EL (cell line): ENCODE results near the gene SOD2.
"Not testable (repeated sequence)": the region's sequence is repeated elsewhere in the genome, so short reads cannot be mapped to it uniquely, and the experiment has no call there.

Experiments
- DNase-seq: peaks from one replicate; pipeline ENCODE4 v3.0.0-alpha.2; 2016

SOD2 gene

DNA sequence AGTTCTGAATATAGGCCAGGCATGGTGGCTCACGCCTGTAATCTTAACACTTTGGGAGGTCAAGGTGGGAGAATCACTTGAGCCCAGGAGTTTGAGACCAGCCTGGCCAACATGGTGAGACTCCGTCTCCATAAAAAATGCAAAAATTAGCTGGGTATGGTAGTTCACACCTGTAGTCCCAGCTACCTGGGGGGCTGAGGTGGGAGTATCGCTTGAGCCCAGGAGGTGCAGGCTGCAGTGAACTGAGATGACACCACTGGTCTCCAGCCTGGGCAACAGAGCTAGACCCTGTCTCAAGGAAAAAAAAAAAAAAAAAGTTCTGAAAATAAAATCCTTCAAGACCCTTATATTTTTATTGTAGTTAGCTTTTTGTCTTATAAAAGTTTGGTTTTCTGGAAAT is 22.6 kb upstream of the SOD2 start:
- DNase-seq = no peak

DNA sequence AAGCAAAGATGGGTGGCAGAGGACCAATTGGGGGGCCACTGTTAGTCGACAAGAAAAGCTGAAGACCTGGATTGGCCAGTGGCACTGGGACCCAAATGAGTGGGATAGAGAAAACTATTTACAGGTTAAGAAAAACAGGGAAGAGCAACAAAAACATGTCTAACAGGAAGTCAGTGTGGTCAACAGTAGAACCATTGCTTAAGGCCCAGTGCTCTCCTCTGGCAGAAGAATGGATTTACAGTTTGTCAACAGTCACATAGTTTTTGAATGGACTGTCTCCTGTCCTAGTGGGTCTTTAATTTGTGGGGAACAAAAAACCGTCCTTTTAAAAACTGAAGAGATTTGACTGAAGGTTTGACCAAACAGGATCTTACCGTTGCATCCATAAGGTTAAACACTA is 22.1 kb upstream of the SOD2 start:
- no peak for DNase-seq

DNA sequence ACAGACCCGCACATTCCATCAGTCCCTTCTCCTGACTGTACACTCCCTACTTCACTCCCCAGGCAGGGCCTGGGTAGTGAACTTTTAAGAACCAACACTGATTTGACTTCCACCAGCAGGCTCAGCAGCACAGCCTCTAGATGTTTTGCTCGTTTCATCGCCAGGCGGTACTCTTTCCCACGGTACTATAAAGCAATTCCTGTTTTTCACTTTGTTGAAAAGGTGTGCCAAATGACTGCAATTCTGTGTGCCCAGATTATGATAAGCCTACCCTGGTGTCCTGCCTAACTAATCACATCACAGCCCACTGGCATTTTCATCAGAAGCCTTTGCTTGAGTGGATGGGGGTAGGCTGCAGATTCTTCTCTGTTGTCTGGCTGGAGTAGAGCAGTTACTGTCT is 21.4 kb upstream of the SOD2 start:
- DNase-seq = no peak

DNA sequence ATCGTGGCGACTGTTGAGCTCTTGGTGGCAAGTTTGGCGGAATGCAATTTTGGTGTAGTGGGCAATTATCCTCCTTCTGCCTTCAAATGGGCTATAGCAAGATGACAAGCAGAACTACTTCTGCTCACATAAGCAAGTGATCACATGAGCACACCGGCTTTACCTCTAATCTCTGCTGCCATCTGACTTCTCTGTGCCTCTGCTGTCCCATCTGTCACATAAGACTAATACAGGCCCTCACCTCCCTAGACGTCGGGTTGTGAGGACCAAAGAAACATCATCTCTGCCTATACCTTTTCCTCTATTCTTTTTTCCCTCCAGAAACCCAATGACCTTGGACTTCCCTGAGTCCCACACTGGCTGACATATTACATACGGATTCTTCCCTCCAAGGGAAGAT is 20.9 kb upstream of the SOD2 start:
- DNase-seq = no peak

DNA sequence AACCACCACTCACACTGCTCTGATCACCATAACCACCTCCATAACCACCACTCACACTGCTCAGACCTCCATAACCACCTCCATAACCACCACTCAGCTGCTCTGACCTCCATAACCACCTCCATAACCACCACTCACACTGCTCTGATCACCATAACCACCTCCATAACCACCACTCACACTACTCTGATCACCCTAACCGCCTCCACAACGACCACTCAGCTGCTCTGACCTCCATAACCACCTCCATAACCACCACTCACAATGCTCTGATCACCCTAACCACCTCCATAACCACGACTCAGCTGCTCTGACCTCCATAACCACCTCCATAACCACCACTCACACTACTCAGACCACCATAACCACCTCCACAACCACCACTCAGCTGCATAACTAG is 19.3 kb upstream of the SOD2 start:
- DNase-seq = not testable (repeated sequence)

DNA sequence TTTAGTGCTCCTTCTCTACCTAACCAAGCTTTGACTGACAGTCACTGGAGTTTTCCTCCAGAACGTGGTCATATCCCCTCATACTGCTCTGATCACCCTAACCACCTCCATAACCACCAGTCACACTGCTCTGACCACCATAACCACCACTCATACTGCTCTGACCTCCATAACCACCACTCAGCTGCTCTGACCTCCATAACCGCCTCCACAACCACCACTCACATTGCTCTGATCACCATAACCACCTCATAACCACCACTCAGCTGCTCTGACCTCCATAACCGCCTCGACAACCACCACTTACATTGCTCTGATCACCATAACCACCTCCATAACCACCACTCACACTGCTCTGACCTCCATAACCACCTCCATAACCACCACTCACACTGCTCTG is 17.6 kb upstream of the SOD2 start:
- not testable (repeated sequence) for DNase-seq

DNA sequence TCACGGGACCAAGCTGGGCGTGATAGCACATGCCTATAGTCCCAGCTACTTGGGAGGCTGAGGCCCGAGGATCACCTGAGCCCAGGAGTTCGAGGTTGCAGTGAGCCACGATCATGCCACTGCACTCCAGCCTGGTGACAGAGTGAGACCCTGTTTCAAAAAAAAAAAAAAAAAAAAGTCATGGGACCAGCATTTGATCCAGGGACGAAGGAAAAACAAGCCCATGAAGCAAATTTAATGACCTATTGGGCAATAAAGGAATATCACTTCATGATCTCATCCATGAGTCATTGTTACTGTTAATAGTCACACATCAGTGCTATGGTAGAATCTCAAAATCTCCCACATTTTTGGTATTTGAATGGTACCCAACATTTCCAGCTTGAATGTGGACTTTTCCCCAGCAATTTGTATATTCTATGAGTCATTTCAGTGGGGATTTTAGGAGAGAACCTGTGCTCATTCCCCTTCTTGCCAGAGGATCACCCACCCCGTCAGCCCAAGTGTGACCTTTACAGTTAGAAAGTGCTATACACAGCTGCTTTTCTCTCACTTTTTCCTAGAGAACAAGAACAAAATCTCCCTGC is 8.5 kb upstream of the SOD2 start:
- peak; percentile 93 for DNase-seq

DNA sequence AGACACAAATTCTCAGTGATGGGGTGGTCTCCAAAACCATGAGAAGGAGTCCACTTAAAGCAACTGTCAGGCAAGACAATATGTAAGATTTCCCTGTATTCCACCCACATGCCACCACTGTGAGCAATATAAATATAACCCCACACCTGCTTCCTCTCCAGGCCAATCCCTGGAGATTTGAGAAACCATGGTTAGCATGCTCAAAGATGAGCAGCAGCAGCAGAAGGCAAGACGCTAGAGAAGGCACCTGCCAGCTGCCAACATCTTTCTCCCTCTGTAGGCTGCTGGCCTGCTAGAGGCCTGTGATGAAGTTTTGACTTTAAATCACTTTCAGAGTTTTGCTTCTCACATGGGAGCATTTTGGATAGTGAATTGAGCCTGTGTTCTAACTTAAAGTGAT is 7.9 kb upstream of the SOD2 start:
- no peak for DNase-seq

DNA sequence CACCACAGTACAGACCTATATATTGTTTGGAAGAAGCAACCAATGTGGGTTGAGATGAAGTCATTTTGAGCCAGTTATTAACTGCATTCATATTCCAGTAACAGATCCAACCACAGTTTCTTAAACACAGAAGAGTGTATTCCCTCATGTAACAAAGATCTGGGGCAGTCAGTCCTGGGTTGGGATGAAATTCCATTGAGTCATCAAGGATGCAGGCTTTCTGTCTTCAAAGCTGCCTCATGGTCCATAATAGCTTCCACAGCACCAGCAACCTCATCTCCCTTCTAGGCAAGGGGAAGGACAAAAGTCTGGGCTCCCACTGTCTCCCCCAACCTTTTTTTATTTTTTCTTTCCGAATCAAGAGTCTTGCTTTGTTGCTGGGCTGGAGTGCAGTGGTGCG is 2.9 kb upstream of the SOD2 start:
- DNase-seq = peak; percentile 69

DNA sequence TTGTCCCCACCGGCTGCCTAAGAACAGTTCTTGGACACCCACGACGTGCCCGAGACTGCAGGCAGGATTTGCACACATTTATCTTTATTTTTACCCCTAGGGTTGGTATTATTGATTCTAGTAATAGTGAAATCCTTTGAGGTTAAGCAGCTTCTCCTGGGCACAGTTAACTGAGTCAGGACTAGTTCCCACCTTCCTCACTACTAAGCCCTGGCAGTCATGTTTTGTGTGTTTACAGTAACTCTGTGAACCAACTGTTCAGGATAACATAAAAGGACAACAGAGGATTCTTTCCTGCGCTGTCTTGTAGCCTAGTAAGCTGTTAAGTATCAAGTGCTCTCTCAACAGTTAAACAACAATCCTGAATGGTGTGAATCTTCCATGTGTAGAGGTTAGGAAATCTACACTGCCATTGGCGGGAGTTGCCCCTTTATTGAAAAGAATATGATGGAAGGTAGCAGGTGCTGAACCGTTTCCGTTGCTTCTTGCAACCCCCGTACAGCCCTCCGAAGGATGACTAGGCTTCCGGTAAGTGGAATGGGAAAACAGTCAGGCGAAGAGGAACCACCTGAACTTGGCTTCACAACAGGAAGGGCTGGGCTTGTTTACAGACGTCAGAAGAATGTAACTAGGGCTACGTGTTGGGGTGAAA is 979 bp upstream of the SOD2 start:
- DNase-seq = no peak

DNA sequence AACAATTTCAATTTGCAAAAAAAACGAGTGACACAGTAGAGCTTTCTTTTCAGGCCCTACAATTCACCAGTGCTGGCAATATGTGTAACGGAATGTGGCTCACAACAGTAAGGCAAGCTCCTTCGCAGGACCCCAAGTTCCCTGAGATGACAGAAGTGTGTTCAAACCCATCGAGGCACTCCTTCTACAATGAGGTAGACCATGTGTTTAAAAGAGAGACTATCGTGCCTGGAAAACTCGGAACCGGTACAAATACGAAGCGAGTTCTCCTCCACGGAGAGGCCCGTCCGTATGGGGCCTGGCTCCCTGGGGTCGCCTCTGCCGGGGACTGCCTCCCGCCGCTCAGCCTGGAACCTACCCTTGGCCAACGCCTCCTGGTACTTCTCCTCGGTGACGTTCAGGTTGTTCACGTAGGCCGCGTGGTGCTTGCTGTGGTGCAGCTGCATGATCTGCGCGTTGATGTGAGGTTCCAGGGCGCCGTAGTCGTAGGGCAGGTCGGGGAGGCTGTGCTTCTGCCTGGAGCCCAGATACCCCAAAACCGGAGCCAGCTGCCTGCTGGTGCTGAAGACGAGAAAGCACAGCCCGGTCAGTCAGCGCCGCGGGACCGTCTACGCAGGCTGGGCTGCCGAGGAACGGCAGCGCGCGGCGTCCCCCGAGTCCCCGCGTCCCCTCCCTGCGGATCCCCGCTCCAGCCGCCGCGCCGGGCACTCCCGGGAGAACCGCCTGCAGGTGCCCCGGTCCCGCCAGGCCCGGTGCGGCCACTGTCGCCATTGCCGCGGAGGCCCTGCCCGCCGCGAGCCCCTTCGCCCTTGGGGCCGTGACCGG is 526 bp downstream of the SOD2 start:
- DNase-seq = peak; percentile 44

DNA sequence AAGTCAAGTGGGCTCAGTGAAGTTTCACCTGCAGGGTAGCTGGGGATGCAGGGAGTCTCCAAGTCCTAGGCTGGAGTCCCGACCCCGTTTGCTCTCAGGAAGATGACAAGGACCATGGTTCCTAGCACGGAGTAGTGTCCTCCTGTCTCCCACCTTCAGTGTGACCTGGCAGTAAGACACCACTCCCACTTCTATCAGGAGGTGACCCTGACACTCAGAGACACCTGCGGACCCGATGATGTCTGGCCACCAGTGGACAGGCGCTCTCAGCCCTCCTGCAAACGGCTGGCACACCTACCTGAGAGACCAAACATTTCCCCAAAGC is 1.1 kb downstream of the SOD2 start:
- DNase-seq = no peak

DNA sequence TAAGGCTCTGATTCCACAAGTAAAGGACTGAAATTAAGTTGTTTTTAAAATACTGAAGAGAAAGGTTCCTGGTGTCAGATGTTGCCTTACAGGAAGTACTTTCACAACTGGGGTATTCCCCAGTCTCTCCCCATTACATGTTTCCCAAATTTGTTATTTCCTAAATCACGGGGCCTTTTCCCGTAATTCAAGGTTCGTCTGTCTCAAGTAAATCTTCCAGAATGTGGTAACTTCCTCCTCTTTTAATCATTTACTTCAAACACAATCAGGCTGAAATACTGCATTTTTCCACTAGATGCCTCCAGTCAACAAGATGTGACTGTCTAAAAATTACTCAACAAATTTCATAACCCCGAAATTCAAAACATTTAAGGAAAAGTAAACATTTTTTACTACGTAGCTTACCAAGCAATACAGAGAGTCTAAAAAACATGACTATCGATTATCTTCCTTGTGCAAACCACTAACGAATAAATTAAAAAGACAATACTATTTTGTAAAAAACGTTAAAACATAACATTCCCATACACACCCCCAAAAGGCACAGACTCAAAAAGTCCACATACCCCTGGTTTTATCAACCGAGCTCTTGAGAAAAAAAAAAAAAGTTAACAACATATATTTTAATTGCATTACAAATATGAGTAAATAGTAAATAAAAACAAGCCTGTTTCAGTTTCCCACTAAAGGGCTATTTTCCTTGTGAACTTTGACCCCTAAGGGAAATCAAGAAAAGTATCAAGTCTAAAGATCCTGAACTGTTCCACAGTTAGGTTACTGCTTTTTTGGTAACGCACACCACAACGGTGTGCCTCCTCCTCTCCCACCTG is 1.7 kb downstream of the SOD2 start:
- DNase-seq = peak; percentile 83

DNA sequence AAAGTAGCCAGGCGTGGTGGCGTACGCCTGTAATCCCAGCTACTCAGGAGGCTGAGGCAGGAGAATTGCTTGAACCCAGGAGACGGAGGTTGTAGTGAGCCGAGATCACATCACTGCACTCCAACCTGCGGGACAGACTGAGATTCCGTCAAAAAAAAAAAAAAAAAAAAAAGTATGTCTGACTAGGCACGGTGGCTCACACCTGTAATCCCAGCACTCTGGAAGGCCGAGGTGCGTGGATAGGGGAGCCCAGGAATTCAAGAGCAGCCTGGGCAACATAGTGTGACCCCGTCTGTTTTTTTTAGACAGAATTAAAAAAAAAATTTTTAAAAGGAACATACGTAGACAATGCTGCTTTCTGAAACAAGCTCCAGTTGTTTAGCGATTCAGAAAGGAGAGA is 2.9 kb downstream of the SOD2 start:
- DNase-seq = not testable (repeated sequence)

DNA sequence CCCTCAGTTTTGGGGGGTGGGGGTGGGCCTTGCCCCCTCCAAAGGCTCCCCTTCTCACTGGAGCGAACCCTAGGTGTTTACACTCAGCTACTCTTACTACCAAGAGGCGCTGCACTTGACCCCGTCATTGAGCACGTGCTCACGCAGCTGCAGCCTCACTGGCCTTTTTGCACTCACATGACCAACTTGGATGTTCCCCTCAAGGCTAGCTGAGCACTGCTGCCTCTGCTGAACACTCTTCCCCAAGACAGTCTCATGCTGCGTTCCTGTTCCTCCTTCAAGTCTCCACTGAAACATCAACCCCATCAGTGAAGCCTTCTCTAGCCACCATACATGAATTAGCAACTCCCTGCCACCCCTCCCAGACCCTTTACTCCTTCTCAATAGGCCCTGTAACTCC is 4.0 kb downstream of the SOD2 start:
- DNase-seq = no peak

DNA sequence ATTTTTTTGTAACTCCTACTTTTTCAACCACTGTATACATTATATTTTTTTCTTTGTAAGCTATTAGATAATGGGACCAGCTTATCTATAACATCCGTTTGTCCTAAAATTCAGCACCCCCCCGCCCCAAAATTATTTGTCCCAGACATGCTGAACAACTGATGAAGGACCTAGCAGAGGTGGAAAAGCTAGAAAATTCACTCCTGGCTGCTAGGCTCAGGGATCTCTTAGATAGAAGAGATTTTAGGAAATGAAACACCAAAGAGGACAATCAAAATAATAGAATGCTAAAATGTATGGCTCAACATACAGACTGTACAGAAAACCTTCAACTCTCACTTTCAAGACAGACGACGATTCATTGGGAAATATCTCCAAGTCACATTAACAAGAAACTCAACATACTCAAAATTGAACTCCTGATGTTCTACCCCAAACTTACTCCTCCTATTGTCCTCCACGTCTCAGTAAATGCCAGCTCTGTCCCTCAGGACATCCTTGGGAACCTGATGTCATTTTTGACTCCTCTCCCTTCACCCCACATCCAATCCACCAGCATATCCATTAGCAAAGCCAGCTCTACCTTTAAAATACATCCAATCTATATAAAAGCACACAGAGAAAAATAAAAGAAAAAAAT is 4.7 kb downstream of the SOD2 start:
- DNase-seq = no peak

DNA sequence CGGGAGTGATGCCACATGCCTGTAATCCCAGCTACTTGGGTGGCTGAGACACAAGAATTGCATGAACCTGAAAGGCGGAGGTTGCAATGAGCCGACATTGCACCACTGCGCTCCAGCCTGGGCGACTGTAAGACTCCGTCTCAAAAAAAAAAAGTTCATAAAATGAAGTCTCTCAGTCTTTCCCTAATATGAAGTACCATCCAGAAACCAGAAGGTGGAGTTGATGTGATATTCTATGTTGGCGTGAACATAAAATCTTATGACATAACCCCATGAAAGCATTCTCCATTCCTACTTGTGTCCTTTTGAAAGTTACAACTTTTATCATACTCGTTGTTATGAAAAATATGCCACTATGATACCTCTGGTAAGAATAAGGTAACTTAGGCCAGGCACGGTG is 5.7 kb downstream of the SOD2 start:
- no peak for DNase-seq

DNA sequence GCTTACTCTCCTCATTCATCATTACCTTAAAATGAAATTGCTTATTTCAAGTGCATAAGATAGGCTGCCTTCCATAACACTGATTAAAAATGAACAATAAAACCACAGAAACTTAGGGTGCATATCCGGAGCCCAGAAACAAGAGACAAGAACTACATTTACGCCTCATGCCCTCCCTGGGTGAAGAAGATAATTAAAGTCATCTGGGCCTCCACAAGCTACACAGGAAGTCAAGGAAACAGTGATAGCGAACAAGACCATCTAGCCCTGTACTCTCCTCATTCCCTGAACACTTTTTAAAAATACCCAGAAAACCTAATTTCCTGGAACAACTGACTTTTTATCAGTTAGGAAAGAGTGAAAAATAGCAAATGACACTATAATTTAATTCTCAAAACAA is 6.3 kb downstream of the SOD2 start:
- DNase-seq = no peak

DNA sequence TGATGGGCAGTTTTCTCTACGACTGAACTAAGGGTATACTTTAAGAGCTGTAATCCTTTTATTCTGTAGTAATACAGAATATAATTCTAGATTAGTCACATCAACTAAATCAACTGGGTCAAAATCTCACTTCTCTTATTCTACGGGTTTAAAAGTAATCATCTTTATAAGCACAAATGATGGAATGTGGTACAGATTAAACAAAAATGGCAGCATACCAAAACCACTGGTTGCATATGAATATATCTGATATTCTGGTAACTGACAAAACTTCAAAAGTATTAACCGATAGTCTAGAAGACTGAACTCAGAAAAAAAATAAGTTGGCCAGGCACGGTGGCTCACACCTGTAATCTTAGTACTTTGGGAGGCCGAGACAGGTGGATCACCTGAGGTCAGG is 7.0 kb downstream of the SOD2 start:
- no peak for DNase-seq

DNA sequence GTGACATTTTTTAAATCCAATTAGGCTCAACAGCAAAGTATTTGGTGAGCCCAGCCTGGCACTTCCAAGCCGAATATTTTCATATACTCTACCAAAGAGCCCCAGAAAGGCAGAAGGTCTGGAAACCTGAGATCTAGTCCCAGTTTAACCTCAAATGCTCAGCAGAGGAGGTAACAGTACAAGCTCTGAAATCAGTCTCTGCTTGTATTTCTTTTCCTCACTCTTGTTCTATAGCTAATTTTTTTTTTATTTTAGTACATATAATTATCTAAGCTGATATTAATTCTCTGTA is 9.1 kb downstream of the SOD2 start:
- DNase-seq = no peak

DNA sequence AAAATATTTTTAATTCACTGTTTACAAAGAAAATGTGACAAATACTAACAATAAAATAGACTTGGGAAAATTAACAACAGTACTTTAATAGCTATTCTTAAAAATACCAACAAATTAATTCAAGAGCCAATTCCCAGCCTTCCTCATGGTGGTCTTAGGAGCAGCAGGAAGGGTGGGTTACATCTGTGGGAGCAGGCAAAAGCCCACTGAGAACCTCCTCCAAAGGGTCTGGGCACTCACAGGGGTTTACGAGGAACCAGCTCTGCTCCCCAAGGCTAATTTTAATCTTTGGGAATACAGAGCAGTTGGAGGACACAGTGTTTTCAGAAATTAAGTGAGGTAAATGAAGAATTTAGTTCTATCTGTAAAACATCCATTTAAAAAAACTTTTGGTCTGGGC is 10.2 kb downstream of the SOD2 start:
- no peak for DNase-seq

DNA sequence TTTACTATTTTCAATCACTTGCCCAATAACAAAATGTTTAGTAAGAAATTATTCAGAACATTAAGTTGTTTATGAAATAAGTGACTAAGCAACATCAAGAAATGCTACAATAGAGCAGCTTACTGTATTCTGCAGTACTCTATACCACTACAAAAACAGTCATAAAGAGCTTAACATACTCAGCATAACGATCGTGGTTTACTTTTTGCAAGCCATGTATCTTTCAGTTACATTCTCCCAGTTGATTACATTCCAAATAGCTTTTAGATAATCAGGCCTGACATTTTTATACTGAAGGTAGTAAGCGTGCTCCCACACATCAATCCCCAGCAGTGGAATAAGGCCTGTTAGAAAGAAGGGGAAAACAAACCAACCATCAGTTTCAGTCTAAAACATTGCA is 10.7 kb downstream of the SOD2 start:
- no peak for DNase-seq

DNA sequence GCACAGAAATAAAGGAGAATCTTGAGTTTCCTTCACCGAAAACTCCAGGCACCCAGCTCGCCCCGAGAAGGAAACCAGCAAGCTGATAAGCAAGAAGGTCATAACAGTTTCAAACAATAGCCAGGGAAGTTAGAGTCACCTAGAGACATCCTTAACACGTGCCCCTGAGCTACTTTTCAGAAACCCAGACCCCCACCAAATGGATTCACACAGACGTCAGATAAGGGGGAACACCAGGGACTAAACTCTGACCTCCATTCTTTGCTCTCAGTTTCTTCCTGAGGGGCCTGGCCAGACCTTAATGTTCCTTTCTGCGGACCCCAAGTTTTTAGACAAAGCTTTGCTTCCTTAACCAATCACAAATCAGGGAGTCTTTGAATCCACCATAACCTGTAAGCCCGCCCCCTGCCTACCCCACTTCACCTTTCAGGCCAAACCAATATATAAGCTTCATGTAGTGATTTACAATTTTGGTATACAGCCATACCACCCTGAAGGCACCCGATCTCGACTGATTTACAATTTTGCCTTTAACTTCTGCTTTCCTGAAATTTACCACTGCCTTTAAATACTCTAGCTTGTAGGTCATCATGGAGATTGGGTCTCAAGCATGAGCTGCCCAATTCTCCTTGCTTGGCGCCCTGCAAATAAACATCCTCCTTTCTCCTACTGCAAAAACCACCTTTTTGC is 11.7 kb downstream of the SOD2 start:
- no peak for DNase-seq
